ENCODE results near the gene RPL3. TPM values are rescaled to one million over a fixed set of nuclear protein-coding genes. Genes with fewer than 3 reads are reported as not detected.

RPL3 gene
- total and polyA plus RNA-seq, 2 of the 4 experiments (the other 2 are of a cell fraction): 2,871 to 3,312 TPM

DNA sequence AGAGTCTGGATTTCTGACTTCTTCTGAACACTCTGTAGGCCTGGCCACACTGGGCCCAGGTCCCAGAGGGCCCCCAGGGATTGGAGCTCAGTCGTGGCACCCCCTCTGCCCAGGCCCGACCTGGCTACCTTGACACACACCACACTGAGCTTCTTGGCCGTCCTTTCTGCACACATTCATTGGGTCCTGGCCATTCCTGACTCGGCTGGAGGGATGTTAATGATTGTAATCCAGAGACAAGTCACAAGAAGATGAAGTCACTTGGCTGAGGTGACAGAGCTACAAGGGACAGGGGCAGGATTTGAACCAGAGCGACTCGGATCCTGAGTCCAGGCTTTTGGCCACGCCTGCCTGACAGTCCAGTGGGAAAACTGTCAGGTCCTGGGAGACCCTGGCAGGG is 50.8 kb downstream of the RPL3 start:
- peaks cover 4% of the 10 kb centered on the region for H3K9me3 ChIP-seq (ENCODE audit: control insufficient read depth, insufficient read depth, low read length)
- 0 out of 2 replicates have a peak overlapping the region, but pooled peaks have one; percentile 10 for H2BK120ac ChIP-seq (ENCODE audit: low read depth, low read length)
- no peak overlapping the region for H3K4me2 ChIP-seq (ENCODE audit: low read depth, low read length)
- H3K4me3 ChIP-seq (ENCODE audit: insufficient read depth, low read depth, low read length): no peak overlapping the region
- intact Hi-C loops (cut with micrococcal nuclease) (no loop called here), dilution Hi-C loops (cut with HindIII; ENCODE audit: low sequenced_read_pairs, unreplicated experiment) (no loop called here), in situ Hi-C loops (cut with MboI; ENCODE audit: low sequenced_read_pairs) (no loop called here)
- H3K27me3 ChIP-seq (ENCODE audit: control insufficient read depth, insufficient read depth, low read length): no peaks in the 10 kb centered on the region
- H3K4ac ChIP-seq (ENCODE audit: low read depth, low read length): peak overlapping the region; percentile 10; the same call in 1 of the 2 replicates
- H3K27ac ChIP-seq (ENCODE audit: insufficient read depth, low read length): no peak overlapping the region
- peaks cover 14% of the 10 kb centered on the region for H3K9me1 ChIP-seq (ENCODE audit: insufficient read depth, low read length)
- TF ChIP-seq CHD1 (IDR thresholded peaks at IDR 0.05; ENCODE audit: low read depth, low read length) (no peak), MAFK (IDR thresholded peaks at IDR 0.05; ENCODE audit: low read depth, low read length) (no peak), RAD21 (IDR thresholded peaks at IDR 0.05; ENCODE audit: low read length) (no peak), MAZ (IDR thresholded peaks at IDR 0.05; ENCODE audit: borderline replicate concordance, low read depth, low read length) (no peak), NFE2L2 (IDR thresholded peaks at IDR 0.05; ENCODE audit: low read depth, low read length) (no peak), RCOR1 (IDR thresholded peaks at IDR 0.05; ENCODE audit: insufficient replicate concordance, low read length) (no peak), BHLHE40 (IDR thresholded peaks at IDR 0.05; ENCODE audit: low read depth, low read length) (no peak), CEBPB (IDR thresholded peaks at IDR 0.05; ENCODE audit: low read depth, low read length) (no peak), RFX5 (IDR thresholded peaks at IDR 0.05; ENCODE audit: low read depth, low read length) (no peak)
- TF ChIP-seq, protein P1, sequence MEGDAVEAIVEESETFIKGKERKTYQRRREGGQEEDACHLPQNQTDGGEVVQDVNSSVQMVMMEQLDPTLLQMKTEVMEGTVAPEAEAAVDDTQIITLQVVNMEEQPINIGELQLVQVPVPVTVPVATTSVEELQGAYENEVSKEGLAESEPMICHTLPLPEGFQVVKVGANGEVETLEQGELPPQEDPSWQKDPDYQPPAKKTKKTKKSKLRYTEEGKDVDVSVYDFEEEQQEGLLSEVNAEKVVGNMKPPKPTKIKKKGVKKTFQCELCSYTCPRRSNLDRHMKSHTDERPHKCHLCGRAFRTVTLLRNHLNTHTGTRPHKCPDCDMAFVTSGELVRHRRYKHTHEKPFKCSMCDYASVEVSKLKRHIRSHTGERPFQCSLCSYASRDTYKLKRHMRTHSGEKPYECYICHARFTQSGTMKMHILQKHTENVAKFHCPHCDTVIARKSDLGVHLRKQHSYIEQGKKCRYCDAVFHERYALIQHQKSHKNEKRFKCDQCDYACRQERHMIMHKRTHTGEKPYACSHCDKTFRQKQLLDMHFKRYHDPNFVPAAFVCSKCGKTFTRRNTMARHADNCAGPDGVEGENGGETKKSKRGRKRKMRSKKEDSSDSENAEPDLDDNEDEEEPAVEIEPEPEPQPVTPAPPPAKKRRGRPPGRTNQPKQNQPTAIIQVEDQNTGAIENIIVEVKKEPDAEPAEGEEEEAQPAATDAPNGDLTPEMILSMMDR (conservative IDR thresholded peaks at IDR 0.05; ENCODE audit: low read depth, low read length): no peak
- POLR2A ChIA-PET (ENCODE audit: unreplicated experiment): no interaction called here
- no peak overlapping the region for H3K56ac ChIP-seq (ENCODE audit: extremely low read depth, insufficient read depth, low read length)
- H3K23ac ChIP-seq (ENCODE audit: low read depth, low read length): no peak overlapping the region
- peak overlapping the region; percentile 57 for H2AFZ ChIP-seq (replicated peaks; ENCODE audit: low read length, poor library complexity)
- no peak overlapping the region for H3K14ac ChIP-seq (replicated peaks; ENCODE audit: low read depth, low read length)
- no peak for DNase-seq
- ATAC-seq (ENCODE audit: low read depth): no peak
- H3K18ac ChIP-seq (ENCODE audit: low read depth, low read length): no peak overlapping the region
- no peak overlapping the region for H4K5ac ChIP-seq (ENCODE audit: low read depth, low read length)
- H3K4me1 ChIP-seq (ENCODE audit: control insufficient read depth, insufficient read depth, low read length): no peaks in the 10 kb centered on the region
- H4K20me1 ChIP-seq (ENCODE audit: insufficient read depth, low read length): no peaks in the 10 kb centered on the region
- no peak overlapping the region for H2BK20ac ChIP-seq (ENCODE audit: low read depth, low read length)
- no TSS peak for BruUV-seq (replicated peaks)
- H3K79me1 ChIP-seq (ENCODE audit: low read depth in 1 of 2, low read length in 2 of 2): no peaks in the 10 kb centered on the region
- peak overlapping the region; percentile 40; the same call in 1 of the 2 replicates for H2AK5ac ChIP-seq (ENCODE audit: low read depth, low read length)
- WGBS, 2 experiments (ENCODE audit: extremely low coverage in 2 of 2, insufficient read length in 1 of 2): 39% methylated on average over 2 of the region's 7 CpGs; no CpG with 5 or more reads in 1 of the 2 experiments
- H3K36me3 ChIP-seq (ENCODE audit: control insufficient read depth, insufficient read depth, low read length): no peaks in the 10 kb centered on the region
- H3K9ac ChIP-seq (ENCODE audit: low read depth, low read length): no peak overlapping the region
- H2AK9ac ChIP-seq (replicated peaks; ENCODE audit: low read depth, low read length, poor library complexity): no peak overlapping the region
- no peak overlapping the region; the same call in 1 of the 2 replicates for H4K91ac ChIP-seq (ENCODE audit: insufficient read depth, low read depth, low read length)
- H2BK15ac ChIP-seq (ENCODE audit: low read depth, low read length): no peak overlapping the region
- CTCF ChIA-PET: interaction anchor here (1.3 kb wide), 1 partner anchor 9 kb away, joined by 3 read pairs; no protein-coding TSS in a partner anchor
- no peak overlapping the region for H4K8ac ChIP-seq (ENCODE audit: low read depth in 2 of 2, low read length in 2 of 2)
- H2BK5ac ChIP-seq (ENCODE audit: low read depth, low read length, poor library complexity, severe bottlenecking): no peak overlapping the region

Data from IMR-90 (cell line).